GM20431 (cell line): ENCODE data around the gene DMD.

Experiments
- in situ Hi-C: fragments of 300-500 bp; cut with MseI, MboI; formaldehyde crosslinking; loops from one replicate; pipeline ENCODE4 v1.15.0; 2020; ENCODE audit warnings: low sequenced_read_pairs; ENCODE audit not compliant: unreplicated experiment

Gene DMD

GRCh38 chrX:31071262-31071661 lies 2140.1 kb downstream of the DMD start:
- in situ Hi-C loops: no loop called here

GRCh38 chrX:31070057-31070468 lies 2141.3 kb downstream of the DMD start:
- in situ Hi-C loops: no loop called here
